ENCODE results near the gene CHD9NB. TPM values are rescaled to one million over a fixed set of nuclear protein-coding genes. Genes with fewer than 3 reads are reported as not detected.

Gene CHD9NB
- total and polyA plus RNA-seq, 9 of the 15 experiments (the other 6 are each of a cell fraction or from before 2014, with no cell fraction given) = 0.06 to 0.10 (median 0.07) TPM; not detected in 6

- TF ChIP-seq FOXO4 (CRISPR knock-in tag; IDR thresholded peaks at IDR 0.05) (no peak), LCOR (CRISPR knock-in tag; IDR thresholded peaks at IDR 0.05) (no peak), HDAC1 (IDR thresholded peaks at IDR 0.05) (peak in 1 of 2 experiments; percentile 81; a peak in 2 of 4 replicates), MCM5 (IDR thresholded peaks at IDR 0.05; ENCODE audit: low read depth) (no peak), KLF6 (CRISPR knock-in tag; IDR thresholded peaks at IDR 0.05; ENCODE audit: borderline replicate concordance) (no peak), ZNF584 (CRISPR knock-in tag; IDR thresholded peaks at IDR 0.05; ENCODE audit: low read depth) (no peak), ZNF197 (CRISPR knock-in tag; IDR thresholded peaks at IDR 0.05; ENCODE audit: low read depth) (no peak), ERF (CRISPR knock-in tag; IDR thresholded peaks at IDR 0.05) (no peak), E2F3 (CRISPR knock-in tag; IDR thresholded peaks at IDR 0.05) (no peak), NBN (IDR thresholded peaks at IDR 0.05; ENCODE audit: low read depth) (no peak), CBX3 (IDR thresholded peaks at IDR 0.05; ENCODE audit: borderline replicate concordance in 1 of 2, low read length in 2 of 2) (no peak), ZNF12 (CRISPR knock-in tag; IDR thresholded peaks at IDR 0.05) (no peak), FOXK2 (conservative IDR thresholded peaks at IDR 0.05 in 1 of 2, IDR thresholded peaks at IDR 0.05 in 1 of 2; ENCODE audit: low read depth in 2 of 2) (0 out of 4 replicates have a peak, but pooled peaks of 1 of the 2 experiments have one; percentile 21), SMARCA4 (IDR thresholded peaks at IDR 0.05) (0 out of 2 replicates have a peak, but pooled peaks have one; percentile 22), NKRF (IDR thresholded peaks at IDR 0.05; ENCODE audit: borderline replicate concordance) (peak; percentile 46; the same call in 1 of the 2 replicates), RFX1 (IDR thresholded peaks at IDR 0.05) (no peak), HDAC2 (IDR thresholded peaks at IDR 0.05) (peak; percentile 61), CXXC5 (CRISPR knock-in tag; IDR thresholded peaks at IDR 0.05) (no peak), ZNF253 (CRISPR knock-in tag; conservative IDR thresholded peaks at IDR 0.05) (no peak), NFATC3 (IDR thresholded peaks at IDR 0.05) (no peak), ZFP30 (CRISPR knock-in tag; IDR thresholded peaks at IDR 0.05; ENCODE audit: borderline replicate concordance) (no peak), BCOR (IDR thresholded peaks at IDR 0.05) (peak; percentile 55), PML (IDR thresholded peaks at IDR 0.05; ENCODE audit: low read length) (no peak)
- TF ChIP-seq, protein P1, sequence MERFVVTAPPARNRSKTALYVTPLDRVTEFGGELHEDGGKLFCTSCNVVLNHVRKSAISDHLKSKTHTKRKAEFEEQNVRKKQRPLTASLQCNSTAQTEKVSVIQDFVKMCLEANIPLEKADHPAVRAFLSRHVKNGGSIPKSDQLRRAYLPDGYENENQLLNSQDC (CRISPR knock-in tag; IDR thresholded peaks at IDR 0.05) = no peak
- TF ChIP-seq, protein P2, sequence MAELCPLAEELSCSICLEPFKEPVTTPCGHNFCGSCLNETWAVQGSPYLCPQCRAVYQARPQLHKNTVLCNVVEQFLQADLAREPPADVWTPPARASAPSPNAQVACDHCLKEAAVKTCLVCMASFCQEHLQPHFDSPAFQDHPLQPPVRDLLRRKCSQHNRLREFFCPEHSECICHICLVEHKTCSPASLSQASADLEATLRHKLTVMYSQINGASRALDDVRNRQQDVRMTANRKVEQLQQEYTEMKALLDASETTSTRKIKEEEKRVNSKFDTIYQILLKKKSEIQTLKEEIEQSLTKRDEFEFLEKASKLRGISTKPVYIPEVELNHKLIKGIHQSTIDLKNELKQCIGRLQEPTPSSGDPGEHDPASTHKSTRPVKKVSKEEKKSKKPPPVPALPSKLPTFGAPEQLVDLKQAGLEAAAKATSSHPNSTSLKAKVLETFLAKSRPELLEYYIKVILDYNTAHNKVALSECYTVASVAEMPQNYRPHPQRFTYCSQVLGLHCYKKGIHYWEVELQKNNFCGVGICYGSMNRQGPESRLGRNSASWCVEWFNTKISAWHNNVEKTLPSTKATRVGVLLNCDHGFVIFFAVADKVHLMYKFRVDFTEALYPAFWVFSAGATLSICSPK (IDR thresholded peaks at IDR 0.05; ENCODE audit: borderline replicate concordance) = no peak
These were observed at the start of gene CHD9NB (continued) for GRCh38 chr16:53052519-53053501.

Data from K562 (cell line).